Stomach (tissue), 4 donors: ENCODE measurements around the gene STK36.

ENCODE experiments used
- CTCF ChIP-seq, 7 experiments: fragments of 450-650 bp in 4 of 7; fragments of 200-600 bp in 3 of 7; sonication (generic) in 3 of 7; IDR thresholded peaks; one replicate each; pipeline ENCODE4 v1.5.1; 2016 to 2019; ENCODE audit warnings: antibody characterized with exemption in 7 of 7, control low read depth in 2 of 7, mild to moderate bottlenecking in 1 of 7
- EP300 ChIP-seq: sonication (generic); formaldehyde crosslinking; IDR thresholded peaks from one replicate; pipeline ENCODE4 v1.6.1; 2017; ENCODE audit warnings: antibody characterized with exemption
- POLR2A ChIP-seq, 4 donors: fragments of 450-650 bp; IDR thresholded peaks; one replicate each; pipeline ENCODE4 v1.6.1; 2016; ENCODE audit warnings: antibody characterized with exemption in 4 of 4, control low read depth in 2 of 4, mild to moderate bottlenecking in 1 of 4, moderate library complexity in 1 of 4
- POLR2AphosphoS5 ChIP-seq, 3 donors: sonication (generic); formaldehyde crosslinking; IDR thresholded peaks; one replicate each; pipeline ENCODE4 v1.6.1; 2016; ENCODE audit warnings: antibody characterized with exemption in 3 of 3

GRCh38 chr2:218732761-218733158 lies 60.9 kb downstream of the STK36 start:
- TF ChIP-seq CTCF (IDR thresholded peaks at IDR 0.05) (no peak), EP300 (no peak), POLR2A (IDR thresholded peaks at IDR 0.05) (no peak), POLR2AphosphoS5 (IDR thresholded peaks at IDR 0.05) (no peak)
